Omental fat pad (tissue), 4 donors: ENCODE data around the gene JMJD7. TPM values are rescaled to one million over a fixed set of nuclear protein-coding genes. Genes with fewer than 3 reads are reported as not detected.

Experiments used
- ATAC-seq: fragments of 150-250 bp; one replicate; pipeline ENCODE4 v1.9.1; 2016; ENCODE audit warnings: mild to moderate bottlenecking, moderate library complexity; ENCODE audit not compliant: low FRiP score
- DNase-seq: peaks from one replicate; pipeline ENCODE4 v3.0.0-alpha.2; 2019; ENCODE audit warnings: low spot score
- CTCF ChIP-seq, 3 donors: fragments of 450-650 bp; IDR thresholded peaks; one replicate each; pipeline ENCODE4 v1.5.1; 2016 to 2017; ENCODE audit warnings: antibody characterized with exemption in 3 of 3, mild to moderate bottlenecking in 3 of 3, moderate library complexity in 2 of 3
- total RNA-seq, 4 donors: library from RNA; depleted of rRNA; stranded (reverse); fragments of >200 nt; gene quantifications; one replicate each; pipeline ENCODE4 v1.1.0, GENCODE V29; 2016

JMJD7 gene
- total RNA-seq, 4 donors from 2014 or later: 3.8 to 11.5 (median 8.5) TPM

GRCh38 chr15:41874736-41875135 lies 46.8 kb downstream of the JMJD7 start:
- DNase-seq: no peak
- no peak for TF ChIP-seq CTCF (IDR thresholded peaks at IDR 0.05)

GRCh38 chr15:41876007-41876406 lies 48.1 kb downstream of the JMJD7 start:
- DNase-seq: no peak
- TF ChIP-seq CTCF (IDR thresholded peaks at IDR 0.05): no peak
- no peak for ATAC-seq

More at GRCh38 chr15:41874736-41875135, 46.8 kb downstream of the JMJD7 start:
- no peak for ATAC-seq

- no peak for ATAC-seq
- no peak for DNase-seq
- TF ChIP-seq CTCF (IDR thresholded peaks at IDR 0.05): no peak
These were observed 48.8 kb downstream of the JMJD7 start for GRCh38 chr15:41876689-41877088.

GRCh38 chr15:41877631-41878354 lies 49.9 kb downstream of the JMJD7 start:
- DNase-seq (no peak), ATAC-seq (no peak)
- no peak for TF ChIP-seq CTCF (IDR thresholded peaks at IDR 0.05)

GRCh38 chr15:41878355-41878699 lies 50.4 kb downstream of the JMJD7 start:
- DNase-seq (no peak), ATAC-seq (no peak)
- no peak for TF ChIP-seq CTCF (IDR thresholded peaks at IDR 0.05)

GRCh38 chr15:41879321-41879845 lies 51.5 kb downstream of the JMJD7 start:
- no peak for TF ChIP-seq CTCF (IDR thresholded peaks at IDR 0.05)
- DNase-seq (no peak), ATAC-seq (no peak)
